GM12864 (cell line): ENCODE results near the gene SEC16A.

Source experiments
- DNase-seq: peaks from one replicate; pipeline ENCODE4 v3.0.0-alpha.2; 2011; ENCODE audit warnings: low read depth
- H3K4me3 ChIP-seq: 2 replicates; pipeline ENCODE4 v1.5.1; 2011; ENCODE audit warnings: mild to moderate bottlenecking, low read depth, low read length, control low read depth
- CTCF ChIP-seq: IDR thresholded peaks from 2 replicates; pipeline ENCODE4 v1.5.1; 2011; ENCODE audit warnings: low read depth, mild to moderate bottlenecking, moderate library complexity, low read length, control low read depth, inconsistent platforms; ENCODE audit errors: missing control alignments

SEC16A gene

GRCh38 chr9:136488247-136489214 lies 5.7 kb upstream of the SEC16A start:
- DNase-seq: no peak
- peak; percentile 97 for TF ChIP-seq CTCF
- no peak overlapping the region for H3K4me3 ChIP-seq

- no peak for TF ChIP-seq CTCF
- no peak for DNase-seq
- no peak overlapping the region for H3K4me3 ChIP-seq
Observed at GRCh38 chr9:136487672-136488071, 4.8 kb upstream of the SEC16A start.

GRCh38 chr9:136486823-136487620 lies 4.2 kb upstream of the SEC16A start:
- no peak overlapping the region for H3K4me3 ChIP-seq
- DNase-seq: no peak
- TF ChIP-seq CTCF: no peak

- H3K4me3 ChIP-seq: no peak overlapping the region
- no peak for DNase-seq
- no peak for TF ChIP-seq CTCF
Observed at GRCh38 chr9:136486131-136486530, 3.3 kb upstream of the SEC16A start.

GRCh38 chr9:136485049-136486045 lies 2.5 kb upstream of the SEC16A start:
- H3K4me3 ChIP-seq: no peak overlapping the region
- DNase-seq: no peak
- TF ChIP-seq CTCF: peak; percentile 95

- H3K4me3 ChIP-seq: peak overlapping the region; percentile 68
- DNase-seq: no peak
- TF ChIP-seq CTCF: no peak
Observed at GRCh38 chr9:136484153-136485048, 1.6 kb upstream of the SEC16A start.
